CD4-positive, alpha-beta T cell (primary cell): ENCODE data around the gene ZMYND19. TPM values are rescaled to one million over a fixed set of nuclear protein-coding genes. Genes with fewer than 3 reads are reported as not detected.

Experiments
- ATAC-seq: fragments of 200-7000 bp; cut with Tn5 transposase; one replicate; pipeline ENCODE4 v1.10.0; 2022; ENCODE audit warnings: mild to moderate bottlenecking; ENCODE audit not compliant: poor library complexity
- CTCF ChIA-PET: fragments of 350-600 bp; sonication (Branson Sonifier 250); formaldehyde crosslinking; loops from one replicate; lab custom pipeline; 2021; ENCODE audit warnings: antibody characterized with exemption, inconsistent platforms; lab: Charles Lee
- POLR2A ChIA-PET: fragments of 350-600 bp; sonication (Branson Sonifier 250); formaldehyde crosslinking; loops from one replicate; lab custom pipeline; 2021; ENCODE audit warnings: antibody characterized with exemption, inconsistent platforms; lab: Charles Lee
- DNase-seq, 14 experiments: peaks; one replicate each; pipeline ENCODE4 v3.0.0-alpha.2; 2013 to 2020; ENCODE audit warnings: mixed read lengths in 2 of 14
- H3K27ac ChIP-seq, 2 donors: one replicate each; pipeline versions ENCODE4 v1.5.1 to v1.7.0; 2013; ENCODE audit warnings: low read length in 2 of 2, low read depth in 1 of 2, mild to moderate bottlenecking in 1 of 2
- H3K27me3 ChIP-seq, 2 experiments: 1 replicate in 1 of 2; 2 replicates in 1 of 2; pipeline versions ENCODE4 v1.6.1 to v1.7.0; 2013; ENCODE audit warnings: low read length in 2 of 2, control low read depth in 1 of 2, mild to moderate bottlenecking in 1 of 2, moderate library complexity in 1 of 2; ENCODE audit not compliant: insufficient read depth in 2 of 2, control insufficient read depth in 1 of 2
- H3K36me3 ChIP-seq: one replicate; pipeline ENCODE4 v1.6.1; 2013; ENCODE audit warnings: low read length, control low read depth; ENCODE audit not compliant: insufficient read depth
- H3K4me1 ChIP-seq: one replicate; pipeline ENCODE4 v1.6.1; 2013; ENCODE audit warnings: low read length, control low read depth; ENCODE audit not compliant: insufficient read depth
- H3K4me3 ChIP-seq: one replicate; pipeline ENCODE4 v1.5.1; 2013; ENCODE audit warnings: mild to moderate bottlenecking, low read length, moderate library complexity
- H3K9me3 ChIP-seq, 2 experiments: 1 replicate in 1 of 2; 2 replicates in 1 of 2; pipeline versions ENCODE4 v1.6.1 to v1.7.0; 2013; ENCODE audit warnings: low read length in 2 of 2, mild to moderate bottlenecking in 2 of 2, control low read depth in 1 of 2, moderate library complexity in 1 of 2; ENCODE audit not compliant: control insufficient read depth in 1 of 2, insufficient read depth in 1 of 2
- H3K27ac Mint-ChIP-seq: one replicate; pipeline ENCODE4 v1.8.0; 2020; ENCODE audit warnings: mixed read lengths
- H3K27me3 Mint-ChIP-seq: one replicate; pipeline ENCODE4 v1.8.0; 2021; ENCODE audit warnings: mixed read lengths
- H3K36me3 Mint-ChIP-seq: one replicate; pipeline ENCODE4 v1.8.0; 2021; ENCODE audit warnings: low read depth, mixed read lengths
- H3K4me1 Mint-ChIP-seq: one replicate; pipeline ENCODE4 v1.8.0; 2021; ENCODE audit warnings: low read depth, mixed read lengths
- H3K4me3 Mint-ChIP-seq: one replicate; pipeline ENCODE4 v1.8.0; 2020; ENCODE audit warnings: mild to moderate bottlenecking, mixed read lengths
- H3K9me3 Mint-ChIP-seq: one replicate; pipeline ENCODE4 v1.8.0; 2020; ENCODE audit warnings: mixed read lengths
- intact Hi-C, 2 experiments: fragments of 100-400 bp; cut with DNase I in 1 of 2; cut with micrococcal nuclease in 1 of 2; formaldehyde crosslinking; loops; one replicate each; pipeline versions ENCODE4 v1.15.1 to v1.9.0; 2023 to 2025; cut with DNase I, micrococcal nuclease
- total RNA-seq, 174 experiments: library from RNA in 2 of 174; stranded (reverse) in 2 of 174; gene quantifications; one replicate each; pipeline ENCODE4 v1.2.3 and lab custom pipeline; 2021 to 2026
- TF ChIP-seq, protein P1 (sequence below): fragments of 200-600 bp; IDR thresholded peaks from one replicate; pipeline ENCODE4 v1.8.0; 2022; ENCODE audit warnings: antibody characterized with exemption, mild to moderate bottlenecking

The ZMYND19 gene
- total RNA-seq, 2 experiments from 2014 or later: 8.6 to 11.3 TPM

DNA sequence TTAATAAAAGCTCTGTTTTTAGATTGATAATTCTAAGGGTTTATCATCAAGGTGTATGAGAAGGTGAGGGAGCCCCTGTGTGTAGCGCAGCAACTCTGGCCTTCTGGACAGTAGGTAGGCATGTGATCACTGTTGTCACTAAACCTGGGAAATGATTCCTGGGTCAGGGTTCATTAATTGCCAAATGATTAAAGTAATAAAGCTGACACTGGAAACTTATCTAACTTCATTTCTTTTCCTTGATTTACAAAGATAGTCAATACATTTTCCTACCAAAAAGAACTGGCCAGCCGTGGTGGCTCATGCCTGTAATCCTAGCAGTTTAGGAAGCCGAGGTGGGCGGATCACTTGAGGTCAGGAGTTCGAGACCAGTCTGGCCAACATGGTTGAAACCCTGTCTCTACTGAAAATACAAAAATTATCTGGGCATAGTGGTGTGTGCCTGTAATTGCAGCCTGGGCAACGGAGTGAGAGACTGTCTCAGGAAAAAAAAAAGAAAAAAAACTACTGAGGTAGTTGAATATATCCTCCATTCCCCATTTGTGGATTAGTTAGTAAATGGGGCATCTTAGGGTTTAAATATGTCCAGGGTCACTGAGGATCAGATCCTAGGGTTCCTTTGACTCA lies 30.9 kb upstream of the ZMYND19 start:
- no peak overlapping the region for H3K27ac ChIP-seq
- Mint-ChIP-seq H3K27ac (peak overlapping the region; percentile 76), H3K4me1 (peaks cover 56% of the 10 kb centered on the region), H3K36me3 (peaks cover 24% of the 10 kb centered on the region), H3K4me3 (peak overlapping the region; percentile 95), H3K9me3 (no peaks in the 10 kb centered on the region), H3K27me3 (no peaks in the 10 kb centered on the region)
- TF ChIP-seq, protein P1, sequence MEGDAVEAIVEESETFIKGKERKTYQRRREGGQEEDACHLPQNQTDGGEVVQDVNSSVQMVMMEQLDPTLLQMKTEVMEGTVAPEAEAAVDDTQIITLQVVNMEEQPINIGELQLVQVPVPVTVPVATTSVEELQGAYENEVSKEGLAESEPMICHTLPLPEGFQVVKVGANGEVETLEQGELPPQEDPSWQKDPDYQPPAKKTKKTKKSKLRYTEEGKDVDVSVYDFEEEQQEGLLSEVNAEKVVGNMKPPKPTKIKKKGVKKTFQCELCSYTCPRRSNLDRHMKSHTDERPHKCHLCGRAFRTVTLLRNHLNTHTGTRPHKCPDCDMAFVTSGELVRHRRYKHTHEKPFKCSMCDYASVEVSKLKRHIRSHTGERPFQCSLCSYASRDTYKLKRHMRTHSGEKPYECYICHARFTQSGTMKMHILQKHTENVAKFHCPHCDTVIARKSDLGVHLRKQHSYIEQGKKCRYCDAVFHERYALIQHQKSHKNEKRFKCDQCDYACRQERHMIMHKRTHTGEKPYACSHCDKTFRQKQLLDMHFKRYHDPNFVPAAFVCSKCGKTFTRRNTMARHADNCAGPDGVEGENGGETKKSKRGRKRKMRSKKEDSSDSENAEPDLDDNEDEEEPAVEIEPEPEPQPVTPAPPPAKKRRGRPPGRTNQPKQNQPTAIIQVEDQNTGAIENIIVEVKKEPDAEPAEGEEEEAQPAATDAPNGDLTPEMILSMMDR: peak; percentile 36
- intact Hi-C loops: no loop called here
- H3K4me1 ChIP-seq: peaks cover 59% of the 10 kb centered on the region
- POLR2A ChIA-PET: no interaction called here
- ATAC-seq (no peak), DNase-seq (peak in 2 of 14 experiments; percentile 48 to 57)
- CTCF ChIA-PET: no interaction called here
- no peaks in the 10 kb centered on the region for H3K9me3 ChIP-seq
- H3K4me3 ChIP-seq: no peak overlapping the region
- H3K27me3 ChIP-seq: no peaks in the 10 kb centered on the region
- H3K36me3 ChIP-seq: peaks cover 9% of the 10 kb centered on the region

DNA sequence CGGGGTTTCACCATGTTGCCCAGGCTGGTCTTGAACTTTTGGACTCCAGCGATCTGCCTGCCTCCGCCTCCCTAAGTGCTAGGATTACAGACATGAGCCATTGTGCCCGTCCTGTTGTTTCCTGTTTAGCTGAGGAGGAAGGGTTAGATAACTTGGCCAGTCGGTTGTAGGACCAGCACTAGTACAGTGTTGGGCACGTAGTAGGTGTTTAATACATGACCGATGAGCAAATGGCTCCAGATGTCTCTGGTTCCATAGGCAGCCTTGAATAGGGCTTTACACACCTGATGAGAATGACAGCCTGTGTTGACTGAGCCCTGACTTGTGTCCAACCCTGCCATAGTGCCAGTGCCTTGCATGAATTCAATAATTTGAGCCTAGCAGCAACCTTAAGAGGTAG lies 30.3 kb upstream of the ZMYND19 start:
- H3K27me3 Mint-ChIP-seq: no peaks in the 10 kb centered on the region
- intact Hi-C loops: no loop called here
- peaks cover 13% of the 10 kb centered on the region for H3K36me3 ChIP-seq
- TF ChIP-seq, protein P1: no peak
- H3K27ac Mint-ChIP-seq: peak overlapping the region; percentile 76
- ATAC-seq (no peak), DNase-seq (no peak)
- H3K4me1 Mint-ChIP-seq: peaks cover 53% of the 10 kb centered on the region
- CTCF ChIA-PET: interaction anchor here (1.6 to 1.8 kb wide), 2 partner anchors 8 to 42 kb away, joined by 4 to 5 read pairs; partner anchors contain the start of gene DPH7
- H3K4me3 ChIP-seq: peak overlapping the region; percentile 87
- no peaks in the 10 kb centered on the region for H3K9me3 ChIP-seq
- H3K4me1 ChIP-seq: peaks cover 53% of the 10 kb centered on the region
- H3K27me3 ChIP-seq: no peaks in the 10 kb centered on the region
- H3K9me3 Mint-ChIP-seq: no peaks in the 10 kb centered on the region
- POLR2A ChIA-PET: interaction anchor here (0.8 to 2.5 kb wide), 2 partner anchors 8 to 70 kb away, joined by 4 to 21 read pairs; partner anchors contain the start of gene PNPLA7
- H3K36me3 Mint-ChIP-seq: peaks cover 24% of the 10 kb centered on the region
- H3K27ac ChIP-seq: no peak overlapping the region
- peak overlapping the region; percentile 95 for H3K4me3 Mint-ChIP-seq

DNA sequence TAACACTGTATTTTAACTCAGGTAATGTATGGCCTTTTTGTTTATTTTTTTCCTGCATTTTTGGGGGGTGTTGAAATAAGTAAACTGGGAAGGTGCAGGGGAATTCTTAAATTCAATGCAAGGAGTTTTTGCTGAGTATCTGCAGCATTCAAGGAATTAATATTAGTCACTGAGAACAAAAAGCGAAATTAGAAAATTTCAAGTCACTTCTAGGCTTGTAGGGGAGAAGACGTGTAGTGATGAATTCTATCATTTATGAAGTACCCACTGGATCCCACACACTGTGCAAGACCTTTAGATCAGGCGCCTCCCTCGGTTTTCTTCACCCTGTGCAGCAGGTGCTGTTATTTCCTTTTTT lies 29.7 kb upstream of the ZMYND19 start:
- TF ChIP-seq, protein P1: no peak
- H3K4me3 Mint-ChIP-seq: peak overlapping the region; percentile 95
- CTCF ChIA-PET: interaction anchor here (1.6 to 1.8 kb wide), 2 partner anchors 8 to 41 kb away, joined by 4 to 5 read pairs; partner anchors contain the start of gene DPH7
- peak overlapping the region; percentile 87 for H3K4me3 ChIP-seq
- no peaks in the 10 kb centered on the region for H3K9me3 Mint-ChIP-seq
- H3K36me3 ChIP-seq: peaks cover 18% of the 10 kb centered on the region
- H3K27me3 ChIP-seq: no peaks in the 10 kb centered on the region
- POLR2A ChIA-PET: interaction anchor here (0.8 to 2.5 kb wide), 3 partner anchors 8 to 70 kb away, joined by 4 to 21 read pairs (median 8); partner anchors contain the start of genes MRPL41 and PNPLA7
- peaks cover 21% of the 10 kb centered on the region for H3K36me3 Mint-ChIP-seq
- H3K27ac Mint-ChIP-seq: peak overlapping the region; percentile 93
- intact Hi-C loops: no loop called here
- peak overlapping the region in 1 of 2 donors; percentile 49 for H3K27ac ChIP-seq
- no peaks in the 10 kb centered on the region for H3K9me3 ChIP-seq
- no peaks in the 10 kb centered on the region for H3K27me3 Mint-ChIP-seq
- ATAC-seq: no peak
- peaks cover 47% of the 10 kb centered on the region for H3K4me1 ChIP-seq
- peaks cover 47% of the 10 kb centered on the region for H3K4me1 Mint-ChIP-seq
- DNase-seq: no peak
